NCI-H128 (cell line): ENCODE results near the gene KIF13A.
"Not testable (repeated sequence)": the region's sequence is repeated elsewhere in the genome, so short reads cannot be mapped to it uniquely, and the experiment has no call there.

Experiments
- DNase-seq: peaks from one replicate; lab custom pipeline; 2025; ENCODE audit not compliant: unreplicated experiment; lab: John Stamatoyannopoulos, UW

KIF13A gene

GRCh38 chr6:17904491-17905120 lies 82.8 kb downstream of the KIF13A start:
- DNase-seq: no peak

- no peak for DNase-seq
These were observed 84.5 kb downstream of the KIF13A start for GRCh38 chr6:17902974-17903373.

GRCh38 chr6:17901493-17901892 lies 85.9 kb downstream of the KIF13A start:
- DNase-seq: no peak

- DNase-seq: no peak
These were observed 87.4 kb downstream of the KIF13A start for GRCh38 chr6:17900011-17900410.

GRCh38 chr6:17899491-17899890 lies 87.9 kb downstream of the KIF13A start:
- no peak for DNase-seq

- no peak for DNase-seq
These were observed 89.8 kb downstream of the KIF13A start for GRCh38 chr6:17897681-17898080.

- DNase-seq: no peak
These were observed 92.5 kb downstream of the KIF13A start for GRCh38 chr6:17894905-17895304.

- DNase-seq: no peak
These were observed 93.2 kb downstream of the KIF13A start for GRCh38 chr6:17894191-17894590.

GRCh38 chr6:17892097-17892686 lies 95.2 kb downstream of the KIF13A start:
- no peak for DNase-seq

- no peak for DNase-seq
These were observed 97.1 kb downstream of the KIF13A start for GRCh38 chr6:17890309-17890708.

GRCh38 chr6:17889777-17890176 lies 97.7 kb downstream of the KIF13A start:
- not testable (repeated sequence) for DNase-seq

GRCh38 chr6:17886891-17887290 lies 100.5 kb downstream of the KIF13A start:
- DNase-seq: no peak

- DNase-seq: no peak
These were observed 101.4 kb downstream of the KIF13A start for GRCh38 chr6:17885889-17886576.

GRCh38 chr6:17884498-17885478 lies 102.6 kb downstream of the KIF13A start:
- no peak for DNase-seq

- no peak for DNase-seq
These were observed 103.6 kb downstream of the KIF13A start for GRCh38 chr6:17883665-17884497.

- DNase-seq: no peak
These were observed 106.2 kb downstream of the KIF13A start for GRCh38 chr6:17881085-17881858.

- no peak for DNase-seq
These were observed 108.3 kb downstream of the KIF13A start for GRCh38 chr6:17879184-17879583.

- DNase-seq: no peak
These were observed 108.7 kb downstream of the KIF13A start for GRCh38 chr6:17878734-17879133.

GRCh38 chr6:17877895-17878440 lies 109.5 kb downstream of the KIF13A start:
- DNase-seq: no peak
